GM21381 (cell line): ENCODE measurements around the gene CCDC187.

ENCODE experiments used
- ATAC-seq: cut with Tn5 transposase; IDR thresholded peaks from one replicate; pipeline ENCODE4 v1.9.1; 2021; ENCODE audit warnings: mild to moderate bottlenecking, moderate library complexity; ENCODE audit not compliant: unreplicated experiment

Gene CCDC187

DNA sequence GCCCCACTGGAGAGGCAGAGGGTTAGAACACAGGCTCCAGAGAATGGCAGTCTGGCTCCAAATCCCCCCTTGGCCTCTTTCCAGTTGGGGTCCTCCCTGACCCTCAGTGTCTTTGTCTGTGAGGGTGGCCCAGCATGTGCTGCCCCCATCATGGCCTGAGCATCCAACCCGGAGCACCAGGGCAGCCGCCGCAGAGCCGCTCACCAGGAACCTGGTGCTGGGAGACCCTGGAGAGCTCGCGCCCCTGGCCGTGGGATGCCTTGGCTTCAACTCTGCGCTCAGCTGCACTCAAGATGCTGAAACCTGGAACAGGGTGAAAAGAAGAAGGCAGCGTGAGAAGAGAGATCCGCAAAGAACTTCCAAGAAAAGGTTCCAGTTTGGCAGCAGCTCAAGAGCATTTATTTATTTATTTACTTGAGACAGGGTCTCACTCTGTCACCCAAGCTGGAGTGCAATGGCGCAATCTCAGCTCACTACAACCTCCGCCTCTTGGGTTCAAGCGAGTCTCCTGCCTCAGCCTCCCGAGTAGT, 3.8 kb downstream of the CCDC187 start:
- no peak for ATAC-seq

DNA sequence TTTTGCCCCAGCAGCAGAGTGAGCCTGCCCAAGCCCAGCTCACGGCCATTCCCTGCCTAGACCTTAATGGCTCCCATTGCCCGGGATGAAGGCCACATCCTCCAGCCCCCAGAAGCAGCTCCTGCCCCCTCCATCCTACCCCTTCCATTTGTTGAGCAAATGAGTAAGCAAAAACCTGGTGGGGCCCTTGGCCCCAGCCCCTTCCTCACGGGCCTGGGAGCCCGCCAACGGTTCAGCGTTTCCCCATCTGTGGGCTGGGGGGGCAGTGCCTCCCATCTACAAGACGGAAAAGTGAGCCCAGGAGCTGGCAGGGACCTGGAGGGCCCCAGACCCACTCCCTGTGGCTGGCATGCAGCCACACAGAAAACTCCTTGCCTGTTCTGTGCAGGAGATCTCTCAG, 4.4 kb downstream of the CCDC187 start:
- no peak for ATAC-seq

DNA sequence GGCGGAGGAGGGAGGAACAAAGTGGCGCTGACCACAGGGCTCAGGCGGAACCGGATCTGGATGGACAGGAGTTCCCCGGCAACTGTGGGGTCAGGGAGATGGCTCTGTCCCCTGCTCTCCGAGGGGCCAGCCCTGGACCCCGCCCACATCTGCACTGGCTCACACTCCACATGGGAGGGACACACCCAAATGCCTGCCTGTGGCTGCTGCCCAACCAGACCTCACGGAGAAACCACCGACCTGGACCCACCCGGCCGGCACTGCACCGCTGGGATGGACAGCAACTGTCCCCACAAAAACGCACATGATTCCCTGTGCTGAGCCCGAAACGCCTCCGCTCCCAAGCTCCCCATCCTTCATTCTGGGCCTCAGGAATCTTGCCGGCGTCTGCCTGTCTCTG, 4.8 kb downstream of the CCDC187 start:
- ATAC-seq, result no peak

DNA sequence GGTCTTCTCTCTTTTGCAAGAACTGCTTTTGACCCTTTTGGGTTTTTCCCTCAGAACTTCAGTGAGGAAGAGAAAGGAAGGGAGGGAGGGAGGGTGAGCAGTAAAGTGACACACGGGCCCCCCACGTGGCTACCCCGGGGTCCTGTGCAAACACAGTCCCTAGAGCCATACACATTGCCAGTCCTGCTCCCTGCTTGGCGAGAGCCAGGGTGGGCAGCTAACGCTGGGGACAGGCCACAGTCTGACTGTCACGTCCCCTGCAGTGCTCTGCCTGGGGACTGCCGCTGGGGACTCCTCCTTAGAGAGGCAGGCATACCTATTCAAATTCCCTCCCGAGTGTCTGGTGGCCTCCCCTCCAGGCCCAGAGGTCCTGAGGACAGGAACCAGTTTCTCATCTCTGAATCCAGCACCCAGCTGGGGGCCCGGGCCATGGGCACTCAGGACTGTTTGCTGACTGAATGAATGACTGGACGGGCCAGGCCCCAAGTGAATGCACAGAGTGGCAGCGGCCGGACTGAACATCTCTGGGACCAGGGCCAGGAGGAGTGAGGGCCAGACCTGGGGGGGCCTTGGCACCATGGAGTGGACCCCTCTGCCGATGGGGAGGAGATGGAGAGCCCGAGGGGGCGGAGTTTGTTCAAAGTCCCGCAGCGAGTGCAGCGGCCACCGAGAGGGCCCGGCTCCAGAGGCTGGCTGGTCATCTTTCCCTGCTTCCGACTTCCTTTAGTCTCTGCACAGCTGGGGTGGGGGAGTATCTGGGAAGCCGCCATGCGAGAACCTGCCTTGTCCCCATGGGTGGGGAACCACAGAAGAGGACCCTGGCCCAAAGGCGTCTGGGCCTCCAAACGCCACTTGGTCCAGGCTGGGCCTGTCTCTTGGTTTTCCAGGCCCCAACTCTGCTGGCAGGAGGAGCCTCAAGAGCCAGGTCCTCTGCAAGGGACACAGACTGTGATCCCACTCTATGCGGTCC, 5.8 kb downstream of the CCDC187 start:
- no peak for ATAC-seq

DNA sequence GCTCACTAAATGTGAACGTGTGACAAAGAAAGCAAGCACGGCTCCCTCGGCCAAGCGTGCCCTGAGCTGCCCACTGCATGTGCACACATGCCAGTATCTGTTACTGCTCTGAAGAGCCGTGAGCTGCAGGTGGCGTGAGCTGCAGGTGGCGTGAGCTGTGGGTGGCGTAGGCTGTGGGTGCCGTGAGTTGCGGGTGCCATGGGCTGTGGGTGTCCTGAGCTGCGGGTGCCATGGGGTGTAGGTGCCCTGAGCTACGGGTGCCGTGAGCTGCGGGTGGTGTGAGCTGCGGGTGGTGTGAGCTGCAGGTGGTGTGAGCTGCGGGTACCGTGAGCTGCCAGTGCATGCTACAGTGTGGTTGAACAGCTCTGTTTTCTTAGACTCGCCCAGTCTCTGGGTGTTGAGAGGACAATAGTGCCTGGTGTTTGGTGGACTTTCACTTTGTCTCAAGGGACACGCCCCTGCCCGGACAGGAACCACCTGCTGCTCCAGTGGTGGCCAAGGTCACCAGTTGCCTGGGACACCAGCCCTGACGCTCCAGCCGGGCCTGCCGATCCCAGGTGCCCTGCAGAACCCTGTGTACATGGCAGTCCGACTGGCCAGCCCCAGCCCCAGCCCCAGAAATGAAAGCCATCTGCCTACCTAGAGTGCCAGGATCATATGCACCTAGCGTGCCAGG, 6.7 kb downstream of the CCDC187 start:
- no peak for ATAC-seq

DNA sequence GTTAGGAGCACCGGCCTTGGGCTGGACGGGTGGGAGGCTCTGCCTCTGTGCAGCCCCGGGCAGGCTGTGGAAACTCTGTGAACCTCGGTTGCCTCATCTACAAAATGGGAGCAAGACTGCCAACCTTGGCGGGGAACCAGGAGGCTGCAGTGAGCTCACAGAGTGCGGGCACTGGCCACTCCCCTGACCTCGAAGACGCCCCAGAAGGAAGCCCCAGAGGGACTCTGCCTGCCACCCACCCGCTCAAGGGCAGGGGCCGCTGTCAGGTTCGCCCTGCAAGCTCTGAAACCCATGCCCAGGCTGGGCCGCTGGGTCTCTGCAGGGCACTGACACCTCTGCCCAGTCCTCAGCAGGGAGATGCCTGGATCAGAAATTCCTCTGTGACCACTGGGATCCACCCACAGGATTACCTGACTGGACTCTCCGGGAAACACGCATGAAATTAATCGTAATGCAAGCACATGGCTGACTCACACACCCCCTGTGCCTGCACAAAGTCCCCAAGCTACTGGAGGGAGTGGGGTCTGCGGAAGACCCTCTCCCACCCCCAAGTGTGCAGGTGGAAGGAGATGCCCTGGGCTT, 7.4 kb downstream of the CCDC187 start:
- no peak for ATAC-seq

DNA sequence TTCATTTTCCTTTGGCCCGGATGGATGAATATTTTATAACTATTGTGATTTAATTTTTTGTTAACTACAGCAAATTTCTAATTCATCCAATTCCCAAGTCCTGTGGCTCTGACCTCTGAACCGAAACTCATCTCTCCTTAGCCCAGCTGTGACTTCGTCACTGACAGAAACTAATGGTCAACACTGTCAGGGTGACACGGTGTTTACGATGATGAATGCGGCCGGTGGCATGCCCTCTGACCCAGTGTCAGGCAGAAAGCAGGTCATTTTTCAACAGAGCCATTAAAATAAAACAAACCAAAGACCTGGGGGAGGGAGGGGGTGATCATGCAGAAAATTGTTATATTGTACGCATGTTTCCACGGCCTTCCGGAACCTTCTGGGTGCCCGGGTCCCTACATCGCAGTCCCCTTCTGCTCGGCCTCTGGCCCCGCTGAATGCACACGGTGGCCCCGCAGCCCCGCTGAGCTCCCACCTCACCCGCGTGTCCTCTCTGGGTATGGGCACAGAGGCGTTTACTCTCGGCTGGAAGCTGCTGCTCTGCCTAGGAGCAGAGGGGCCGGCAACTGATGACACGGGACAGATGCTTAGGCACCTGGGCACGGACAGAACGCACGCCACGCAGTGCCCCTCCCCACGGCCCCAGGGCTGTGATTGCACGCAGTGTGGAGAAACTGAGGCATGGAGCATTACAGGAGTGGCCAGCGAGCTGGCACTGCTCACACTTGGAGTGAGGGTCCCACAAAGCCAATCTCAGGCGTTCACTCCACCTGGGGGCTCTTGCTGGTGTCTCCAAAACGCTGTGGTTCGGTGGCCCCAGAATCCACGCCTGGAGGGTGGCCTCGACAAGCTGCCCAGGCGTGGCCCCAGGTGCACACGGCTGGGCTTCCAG, 8.1 kb downstream of the CCDC187 start:
- ATAC-seq, result no peak

DNA sequence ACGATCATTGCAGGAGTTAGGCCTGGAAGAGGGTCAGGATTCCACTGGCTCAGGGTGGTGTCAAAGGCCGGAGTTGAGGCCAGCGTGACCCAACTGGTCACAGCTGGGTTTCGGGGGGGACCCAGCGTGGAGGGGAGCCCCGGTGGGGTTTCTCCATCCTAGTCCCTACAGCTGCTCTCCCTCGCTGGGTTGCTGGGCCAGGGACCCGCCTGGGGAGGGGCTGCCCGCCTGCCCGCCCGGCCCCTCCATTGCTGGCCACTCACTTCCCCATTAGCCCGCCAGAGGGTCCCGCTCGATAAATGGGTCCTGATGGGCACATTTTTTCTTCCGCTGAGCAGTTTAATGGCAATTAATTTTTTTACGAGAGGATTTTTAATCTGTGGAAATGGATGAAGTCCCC, 8.8 kb downstream of the CCDC187 start:
- ATAC-seq, result no peak

DNA sequence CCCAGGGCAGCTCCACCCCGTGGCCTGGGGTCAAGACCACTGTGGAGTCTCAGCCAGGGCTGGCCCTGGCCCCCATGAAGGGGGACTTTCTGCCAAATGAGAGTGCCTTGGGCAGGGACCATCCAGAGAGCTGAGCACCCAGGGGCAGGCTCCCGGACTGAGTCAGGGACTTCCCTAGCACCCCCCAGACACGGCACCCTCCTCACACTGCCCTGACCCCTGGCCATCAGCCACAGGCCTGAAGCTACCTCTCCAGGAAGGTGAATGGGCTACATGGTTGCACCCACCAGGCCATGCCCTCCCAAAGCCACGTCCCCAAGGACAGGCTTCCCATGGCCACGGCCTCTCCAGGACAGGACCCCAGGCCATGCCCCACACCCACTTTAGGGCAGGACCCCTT, 9.5 kb downstream of the CCDC187 start:
- ATAC-seq, result no peak

DNA sequence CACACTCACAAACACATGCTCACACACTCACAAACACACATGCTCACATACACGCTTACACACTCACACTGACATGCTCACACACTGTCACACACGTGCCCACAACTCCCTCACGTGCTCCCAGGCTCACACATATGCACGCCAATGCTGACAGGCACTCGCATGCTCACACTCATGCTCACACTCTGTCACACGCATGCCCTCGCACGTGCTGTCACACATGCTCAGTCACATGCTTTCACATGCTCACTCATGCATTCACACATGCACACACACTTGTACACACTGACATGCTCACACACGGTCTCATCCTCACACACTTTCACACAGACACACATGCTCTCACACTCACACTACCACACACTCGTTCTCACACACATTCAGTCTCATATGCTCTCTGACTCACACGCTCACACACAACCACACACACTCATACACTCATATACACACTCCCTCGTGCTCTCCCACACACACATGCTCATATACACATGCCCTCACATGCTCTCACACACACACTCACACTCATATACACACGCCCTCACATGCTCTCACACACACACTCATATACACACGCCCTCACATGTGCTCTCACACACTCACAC, 10.3 kb downstream of the CCDC187 start:
- ATAC-seq, result no peak

DNA sequence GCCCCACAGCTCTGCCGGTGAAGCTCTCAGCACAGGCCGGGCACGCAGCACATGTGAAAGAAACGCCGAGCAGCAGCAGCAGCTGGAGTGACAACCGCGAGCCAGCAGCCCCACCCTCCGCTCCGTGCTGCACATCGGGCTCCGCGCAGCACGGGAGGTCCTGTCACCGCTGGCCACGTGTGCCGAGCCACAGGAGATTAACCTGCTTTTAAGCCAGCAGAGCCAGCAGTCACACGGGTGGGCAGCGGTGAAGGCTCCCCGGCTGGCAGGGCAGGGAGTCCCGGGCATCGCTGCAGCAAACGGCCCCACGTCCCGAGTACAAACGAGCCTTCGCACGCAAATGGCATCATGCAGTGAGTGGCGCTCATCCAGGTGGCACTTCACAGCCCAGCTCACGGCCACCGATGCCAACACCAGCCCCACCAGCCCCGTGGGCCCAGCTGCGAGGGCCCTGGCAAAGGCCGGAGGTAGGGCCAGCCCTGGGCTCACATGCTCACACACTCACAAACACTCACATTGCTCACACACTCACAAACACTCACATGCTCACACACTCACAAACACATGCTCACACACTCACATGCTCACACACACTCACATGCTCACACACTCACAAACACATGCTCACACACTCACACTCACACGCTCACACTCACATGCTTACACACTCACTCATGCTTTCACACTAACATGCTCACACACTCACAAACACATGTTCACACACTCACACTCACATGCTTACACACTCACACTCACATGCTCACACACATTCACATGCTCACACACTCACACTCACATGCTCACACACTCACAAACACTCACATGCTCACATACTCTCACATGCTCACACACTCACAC, 11.1 kb downstream of the CCDC187 start:
- no peak for ATAC-seq

DNA sequence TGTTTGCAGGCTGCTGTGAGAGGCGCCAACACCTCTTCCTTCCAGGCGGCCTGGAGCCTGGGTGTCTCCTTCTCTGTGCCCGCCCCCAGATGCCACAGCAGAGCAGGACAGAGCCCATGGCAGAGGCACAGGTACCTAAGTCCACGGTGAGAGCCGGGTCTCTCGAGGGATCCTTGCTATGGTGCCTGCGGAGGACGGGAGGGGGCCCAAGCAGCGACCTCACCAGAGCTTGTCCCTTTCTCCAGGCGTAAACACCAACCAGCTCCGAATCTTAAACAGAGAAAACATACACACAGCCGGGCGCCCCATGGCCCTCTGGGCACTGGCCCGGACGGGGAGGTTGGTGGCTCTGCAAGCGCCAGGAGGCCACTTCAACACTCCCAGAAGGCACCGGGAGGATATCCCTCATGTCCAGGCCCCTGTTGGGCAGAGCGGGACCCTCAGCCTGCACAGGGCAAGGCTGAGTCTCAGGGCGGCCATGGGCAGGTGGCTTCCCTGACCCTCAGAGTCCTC, 11.8 kb downstream of the CCDC187 start:
- ATAC-seq, result no peak

DNA sequence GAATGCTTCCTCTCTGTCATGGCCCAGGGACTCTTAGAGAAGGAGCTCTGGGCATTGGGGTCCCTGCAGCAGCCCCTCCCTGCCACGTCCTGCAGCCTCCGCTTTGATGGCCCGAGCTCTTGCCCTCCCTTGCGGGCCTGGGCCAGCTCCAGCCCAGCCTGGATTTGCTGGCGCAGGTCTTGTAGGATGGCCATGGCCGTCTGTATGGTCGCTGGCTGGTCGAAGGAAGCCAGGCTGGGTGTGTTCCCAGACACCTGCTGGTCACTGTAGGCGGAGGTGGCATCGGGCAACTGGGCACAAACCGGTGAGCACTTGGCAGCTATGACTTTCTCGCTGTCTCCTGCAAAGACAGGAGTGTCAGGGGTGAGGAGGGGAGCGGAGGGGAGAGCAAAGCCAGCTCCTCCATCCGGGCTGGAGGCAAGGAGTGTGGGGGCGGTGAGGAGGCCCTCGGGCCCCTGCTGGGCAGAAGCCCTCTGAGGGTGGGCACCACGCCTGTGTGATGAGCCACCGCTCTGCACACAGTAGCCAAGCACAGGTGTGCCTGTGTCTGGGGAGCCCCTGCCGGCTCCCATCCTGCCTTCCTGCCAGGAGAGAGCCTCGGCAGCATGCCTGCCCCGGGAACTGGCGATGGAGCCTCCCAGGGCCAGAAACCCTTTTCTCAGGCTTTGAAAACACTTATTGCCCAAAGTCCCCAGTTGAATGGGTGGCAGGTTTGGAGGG, 12.4 kb downstream of the CCDC187 start:
- ATAC-seq, result no peak

DNA sequence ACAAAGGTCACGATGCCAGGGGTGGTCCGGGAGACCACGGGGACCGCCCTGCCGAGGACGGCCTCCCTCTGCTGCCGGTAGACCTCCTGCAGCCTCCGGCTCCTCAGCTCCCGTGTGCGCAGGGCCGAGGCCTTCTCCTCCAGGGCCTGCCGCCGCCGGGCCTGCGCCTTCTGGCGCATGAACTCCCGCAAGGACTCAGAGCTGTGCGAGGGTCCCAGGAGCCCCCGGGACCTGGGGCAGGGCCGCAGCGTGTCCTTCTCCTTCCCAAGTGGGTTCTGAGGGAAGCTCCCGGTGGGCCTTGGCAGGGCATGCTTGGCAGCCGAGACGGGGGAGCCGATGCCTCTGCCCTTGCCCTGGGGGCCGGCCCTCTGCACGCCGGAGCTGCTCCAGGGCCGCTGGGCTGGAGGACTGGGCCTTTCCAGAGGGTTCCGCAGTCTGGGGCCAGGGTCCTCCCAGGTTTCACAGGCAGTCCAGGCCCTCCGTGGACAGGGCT, 13.3 kb downstream of the CCDC187 start:
- ATAC-seq, result no peak

DNA sequence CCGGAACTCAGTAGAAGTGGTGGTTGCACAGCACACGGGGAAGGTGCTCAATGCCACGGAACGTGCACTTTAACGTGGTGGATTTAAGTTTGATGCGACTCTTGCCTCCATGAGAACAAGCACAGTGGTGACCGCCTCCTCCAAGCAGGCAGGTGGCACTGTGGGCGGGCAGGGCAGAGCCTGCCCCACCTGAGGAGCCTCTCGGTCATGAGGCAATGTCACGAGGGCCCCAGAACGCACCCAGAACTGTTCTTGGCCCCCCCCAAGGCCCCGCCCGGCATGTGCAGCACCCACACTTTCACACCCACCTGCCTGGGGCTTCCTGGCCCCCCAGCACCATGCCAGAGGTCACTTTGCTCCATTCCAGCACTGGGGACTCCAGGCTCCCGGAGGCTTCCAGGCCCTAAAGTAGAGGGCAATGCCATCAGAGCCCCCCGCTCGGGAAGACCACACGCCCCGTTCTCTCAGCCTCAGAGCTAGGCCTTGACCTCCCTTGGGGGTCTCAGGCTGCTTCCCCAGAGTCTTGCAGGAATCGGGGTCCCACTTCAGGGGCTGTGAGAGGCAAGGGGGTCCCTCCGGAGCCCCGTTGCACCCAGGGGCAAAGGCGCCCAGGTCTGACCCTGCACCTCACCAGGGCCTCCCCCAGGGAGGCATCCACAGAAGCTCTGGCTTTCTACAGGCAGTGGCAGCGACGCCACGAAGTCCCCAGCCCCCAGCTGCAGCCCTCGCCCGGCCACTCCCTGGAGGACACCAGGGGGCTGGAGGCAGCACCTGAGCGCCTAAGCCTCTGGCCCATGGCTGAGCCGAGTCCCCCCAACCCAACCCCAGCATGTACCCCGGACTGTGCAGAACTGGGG, 14.0 kb downstream of the CCDC187 start:
- ATAC-seq, result no peak

DNA sequence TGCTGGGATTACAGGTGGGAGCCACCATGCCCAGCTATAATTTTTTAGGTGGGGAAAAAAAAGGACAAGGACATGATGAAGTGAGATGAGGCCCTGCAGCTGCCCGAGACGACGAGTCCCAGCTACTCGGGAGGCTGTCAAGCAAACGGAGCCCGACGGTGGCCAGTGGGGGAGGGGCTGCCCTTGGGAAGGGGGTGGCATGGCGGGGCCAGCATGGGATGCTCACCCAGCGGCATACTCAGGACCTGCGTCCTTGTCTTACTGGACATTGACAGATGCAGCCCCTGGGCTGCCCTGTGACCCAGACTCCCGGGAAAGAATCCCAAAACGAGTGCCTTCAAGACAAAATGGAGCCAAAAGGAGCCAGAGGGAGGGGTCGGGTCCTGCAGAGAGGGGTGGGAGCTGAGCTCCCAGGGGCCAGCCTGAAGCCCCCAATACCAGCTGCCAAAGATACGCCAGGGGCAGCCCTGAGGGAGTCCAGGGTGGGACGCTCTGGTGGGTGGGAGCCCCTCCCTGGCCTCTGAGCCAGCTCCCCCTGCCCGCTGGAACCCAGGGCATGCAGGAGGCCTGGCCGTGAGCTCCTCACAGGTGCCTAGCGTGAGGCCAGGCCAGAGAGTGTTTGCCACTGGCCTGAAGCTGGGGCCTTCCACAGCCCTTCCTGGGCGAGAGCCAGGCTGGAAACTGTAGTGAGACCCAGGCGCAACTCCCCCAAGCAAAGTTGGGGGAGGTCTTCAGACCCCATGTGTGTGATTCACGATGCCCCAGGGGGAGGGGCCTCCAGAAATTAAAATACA, 15.7 kb downstream of the CCDC187 start:
- no peak for ATAC-seq

DNA sequence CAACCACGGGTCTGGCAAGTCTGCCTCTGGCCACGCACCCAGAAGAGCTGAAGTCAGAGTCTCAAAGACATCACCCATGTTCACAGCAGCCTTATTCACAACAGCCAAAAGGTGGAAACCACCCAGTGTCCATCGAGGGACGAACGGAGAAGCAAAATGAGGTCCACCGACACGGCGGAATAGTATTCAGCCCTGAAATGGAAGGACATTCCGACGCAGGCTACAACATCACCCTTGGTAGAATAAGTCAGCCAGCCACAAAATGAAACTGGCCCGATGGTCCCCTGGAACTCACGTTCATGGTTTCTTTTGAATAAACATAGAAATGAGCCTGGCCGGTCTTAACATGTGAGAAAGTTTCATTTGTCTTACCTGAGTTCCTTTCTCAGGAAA, 16.9 kb downstream of the CCDC187 start:
- ATAC-seq, result no peak
